HG02973 (cell line): ENCODE measurements around the gene KCTD19.

Experiments used
- ATAC-seq: cut with Tn5 transposase; IDR thresholded peaks from one replicate; pipeline ENCODE4 v1.9.1; 2021; ENCODE audit warnings: moderate library complexity; ENCODE audit not compliant: unreplicated experiment

KCTD19 gene

DNA sequence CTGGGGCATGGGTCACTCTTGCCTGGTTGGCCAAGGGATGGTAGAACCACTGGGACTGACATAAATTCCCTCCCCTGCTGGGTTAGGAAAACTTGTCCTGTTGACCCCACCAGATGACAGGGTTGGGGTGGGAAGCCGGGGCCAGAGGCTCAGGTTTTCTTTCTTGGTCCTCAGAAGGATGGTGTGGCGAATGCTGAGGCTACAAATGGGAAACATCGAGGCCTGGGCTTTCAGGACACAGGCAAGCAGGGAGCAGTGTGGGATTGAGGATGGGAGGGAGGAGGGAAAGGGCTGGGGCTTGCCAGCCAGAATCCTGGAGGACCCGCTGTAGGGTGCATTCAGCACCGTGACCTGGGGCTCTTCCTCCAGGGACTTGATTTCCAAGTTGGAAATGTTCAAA is 61.7 kb downstream of the KCTD19 start:
- ATAC-seq, result no peak

DNA sequence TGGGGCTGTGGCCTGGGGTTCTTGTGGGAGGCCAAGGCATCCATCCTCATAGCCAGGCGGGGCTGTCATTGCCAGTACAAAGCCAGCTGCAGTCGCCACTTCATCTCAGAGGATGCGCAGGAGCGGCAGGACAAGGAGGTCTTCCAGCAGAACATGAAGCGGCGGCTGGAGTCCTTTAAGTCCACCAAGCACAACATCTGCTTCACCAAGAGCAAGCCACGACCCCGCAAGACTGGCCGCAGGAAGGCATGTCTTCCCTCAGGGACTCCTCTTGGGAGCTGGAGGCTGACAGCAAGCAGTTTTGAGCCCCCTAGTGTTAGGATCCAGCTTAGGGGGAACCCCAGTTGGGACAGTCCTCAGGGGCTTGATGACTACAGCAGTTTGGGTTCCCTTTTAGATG is 62.3 kb downstream of the KCTD19 start:
- no peak for ATAC-seq

- ATAC-seq, result no peak
These were observed 63.3 kb downstream of the KCTD19 start for GRCh38 chr16:67263201-67263600.

DNA sequence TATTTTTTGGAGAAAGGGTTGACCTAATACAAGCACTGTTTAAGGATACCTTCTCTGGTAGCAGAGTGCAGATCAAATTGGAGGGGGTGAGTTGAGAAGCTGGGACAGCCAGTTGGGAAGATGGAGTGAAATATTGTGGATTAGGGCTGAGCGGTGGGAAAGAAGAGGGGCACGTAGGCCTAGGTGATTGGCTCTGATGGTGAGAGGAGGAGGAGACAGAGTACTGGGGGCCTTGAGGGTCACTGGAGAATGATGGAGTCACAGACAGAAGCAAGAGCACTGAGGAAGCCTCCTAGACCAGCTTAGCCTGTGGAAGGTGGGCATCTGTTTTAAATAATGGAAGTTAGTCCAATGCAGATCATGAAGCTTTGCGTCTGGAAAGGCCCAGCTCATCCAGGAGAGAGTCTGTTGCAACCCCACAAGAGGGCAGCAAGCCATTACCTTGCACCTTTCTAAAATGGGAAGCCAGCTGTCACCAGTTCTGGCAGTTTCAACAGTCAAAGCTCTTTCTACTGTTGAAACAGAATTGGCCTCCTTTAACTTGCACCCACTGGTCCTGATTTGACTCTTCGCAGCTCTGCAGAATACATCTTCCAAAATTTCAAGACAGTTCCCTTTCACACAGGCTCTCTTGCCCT is 66.0 kb downstream of the KCTD19 start:
- ATAC-seq, result no peak

- no peak for ATAC-seq
These were observed 66.8 kb downstream of the KCTD19 start for GRCh38 chr16:67259705-67260104.

DNA sequence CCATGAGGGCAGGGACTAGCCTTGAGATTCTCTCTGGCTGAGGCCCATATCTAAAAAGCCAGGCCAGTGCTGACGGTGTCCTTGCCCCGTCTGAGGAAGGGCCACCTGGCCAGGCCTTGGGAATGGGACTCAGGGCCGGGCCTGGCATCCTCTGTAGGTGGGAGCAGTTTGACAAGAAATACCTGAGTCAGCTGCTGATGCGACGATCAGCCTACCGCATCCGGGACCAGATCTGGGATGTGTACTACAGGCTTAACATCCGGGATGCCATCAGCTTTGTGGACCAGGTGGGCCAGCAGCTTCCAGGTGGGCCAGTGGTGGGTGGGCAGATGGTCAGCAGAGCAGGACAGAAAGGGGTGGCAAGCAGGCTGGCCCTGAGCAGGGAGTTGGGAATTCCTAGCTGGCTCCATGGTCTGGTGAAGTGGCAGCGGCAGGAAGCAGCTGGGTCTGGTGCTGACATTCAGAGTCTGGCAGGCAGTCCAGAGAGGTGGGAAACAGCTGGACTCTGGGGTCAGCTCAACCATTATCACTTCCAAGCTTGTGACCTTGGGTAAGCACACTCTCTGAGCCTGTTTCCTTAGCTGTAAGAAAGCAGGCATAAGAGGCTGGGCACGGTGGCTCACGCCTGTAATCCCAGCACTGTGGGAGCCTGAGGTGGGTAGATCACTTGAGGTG is 68.2 kb downstream of the KCTD19 start:
- ATAC-seq, result no peak

- ATAC-seq, result no peak
These were observed 68.9 kb downstream of the KCTD19 start for GRCh38 chr16:67257486-67258160.

DNA sequence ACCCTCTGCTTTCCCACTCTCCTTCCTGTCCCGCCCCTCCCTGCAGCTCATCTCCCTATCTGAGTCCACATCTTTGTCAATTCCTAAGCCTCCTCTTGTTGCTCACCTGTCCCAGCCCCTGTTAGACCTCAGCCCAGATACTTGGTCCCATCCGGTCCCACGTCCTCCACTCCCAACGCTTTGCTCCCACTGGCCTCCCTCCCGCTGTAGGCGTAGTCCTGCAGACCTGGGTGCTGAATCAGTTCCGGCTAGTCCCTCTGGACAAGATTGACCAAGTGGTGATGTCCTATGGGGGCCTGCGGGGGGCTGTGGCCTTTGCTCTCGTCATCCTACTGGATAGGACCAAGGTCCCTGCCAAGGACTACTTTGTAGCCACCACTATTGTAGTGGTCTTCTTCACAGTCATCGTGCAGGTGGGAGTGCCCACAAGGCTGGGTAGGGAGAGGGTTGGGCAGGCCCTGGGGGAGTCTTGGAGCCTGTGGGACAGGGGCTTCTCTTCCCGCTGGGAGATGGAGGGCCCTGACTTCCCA is 69.8 kb downstream of the KCTD19 start:
- no peak for ATAC-seq

DNA sequence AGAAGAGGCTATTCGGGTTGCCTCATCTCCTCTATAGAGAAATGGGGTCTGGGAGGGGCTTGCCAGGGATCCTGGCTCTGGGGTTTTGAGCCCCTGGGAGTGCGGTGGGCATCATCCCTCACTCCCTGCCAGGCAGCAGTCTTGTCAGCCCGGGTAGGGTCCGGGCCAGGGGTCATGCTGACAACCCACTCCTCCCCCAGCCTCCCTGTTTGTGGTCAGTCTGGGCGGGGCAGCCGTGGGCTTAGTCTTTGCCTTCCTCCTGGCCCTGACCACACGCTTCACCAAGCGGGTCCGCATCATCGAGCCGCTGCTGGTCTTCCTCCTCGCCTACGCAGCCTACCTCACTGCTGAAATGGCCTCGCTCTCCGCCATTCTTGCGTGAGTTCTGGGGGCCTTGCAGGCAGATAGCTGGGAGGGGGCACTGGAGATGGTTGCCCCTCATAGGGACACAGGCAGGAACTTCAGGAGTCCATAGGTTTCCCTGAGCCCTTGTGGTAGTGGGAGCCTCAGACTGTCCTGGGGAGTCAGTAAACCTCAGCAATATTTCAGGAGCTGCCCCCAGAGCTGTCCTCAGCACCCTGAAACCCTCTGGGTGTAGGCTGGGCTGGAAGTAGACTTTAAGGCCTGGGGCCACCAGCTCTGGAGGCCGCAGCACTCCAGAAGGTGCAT is 70.9 kb downstream of the KCTD19 start:
- no peak for ATAC-seq

DNA sequence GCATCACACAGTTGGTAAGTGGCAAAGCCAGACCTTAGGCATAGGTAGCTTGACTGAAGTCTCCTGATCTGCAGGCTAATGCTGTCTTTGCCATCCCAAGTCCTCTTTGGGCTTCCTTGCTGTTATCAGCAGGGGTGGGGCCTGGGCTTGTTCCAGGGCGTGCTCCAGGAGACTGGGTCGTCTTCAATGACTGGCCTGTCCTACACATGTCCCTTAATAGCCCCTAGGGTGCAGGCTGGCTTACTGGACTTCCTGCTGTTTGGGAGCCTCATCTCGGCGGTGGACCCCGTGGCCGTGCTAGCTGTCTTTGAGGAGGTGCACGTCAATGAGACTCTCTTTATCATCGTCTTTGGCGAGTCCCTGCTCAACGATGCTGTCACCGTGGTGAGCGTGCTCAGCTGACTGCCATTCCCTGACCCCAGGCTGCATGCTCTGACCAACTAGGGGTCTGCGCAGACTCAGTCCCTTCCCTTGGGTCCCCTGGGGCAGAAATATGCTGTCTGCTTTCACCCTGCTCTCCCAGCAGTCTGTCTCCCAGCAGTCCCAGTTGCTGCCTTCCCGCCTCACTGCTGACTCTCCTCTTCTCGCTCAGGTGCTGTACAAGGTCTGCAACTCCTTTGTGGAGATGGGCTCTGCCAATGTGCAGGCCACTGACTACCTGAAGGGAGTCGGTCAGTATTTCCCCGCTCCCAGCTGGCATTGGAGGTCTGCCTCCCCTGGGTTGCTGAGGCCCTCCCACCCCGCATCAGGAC is 71.6 kb downstream of the KCTD19 start:
- no peak for ATAC-seq

DNA sequence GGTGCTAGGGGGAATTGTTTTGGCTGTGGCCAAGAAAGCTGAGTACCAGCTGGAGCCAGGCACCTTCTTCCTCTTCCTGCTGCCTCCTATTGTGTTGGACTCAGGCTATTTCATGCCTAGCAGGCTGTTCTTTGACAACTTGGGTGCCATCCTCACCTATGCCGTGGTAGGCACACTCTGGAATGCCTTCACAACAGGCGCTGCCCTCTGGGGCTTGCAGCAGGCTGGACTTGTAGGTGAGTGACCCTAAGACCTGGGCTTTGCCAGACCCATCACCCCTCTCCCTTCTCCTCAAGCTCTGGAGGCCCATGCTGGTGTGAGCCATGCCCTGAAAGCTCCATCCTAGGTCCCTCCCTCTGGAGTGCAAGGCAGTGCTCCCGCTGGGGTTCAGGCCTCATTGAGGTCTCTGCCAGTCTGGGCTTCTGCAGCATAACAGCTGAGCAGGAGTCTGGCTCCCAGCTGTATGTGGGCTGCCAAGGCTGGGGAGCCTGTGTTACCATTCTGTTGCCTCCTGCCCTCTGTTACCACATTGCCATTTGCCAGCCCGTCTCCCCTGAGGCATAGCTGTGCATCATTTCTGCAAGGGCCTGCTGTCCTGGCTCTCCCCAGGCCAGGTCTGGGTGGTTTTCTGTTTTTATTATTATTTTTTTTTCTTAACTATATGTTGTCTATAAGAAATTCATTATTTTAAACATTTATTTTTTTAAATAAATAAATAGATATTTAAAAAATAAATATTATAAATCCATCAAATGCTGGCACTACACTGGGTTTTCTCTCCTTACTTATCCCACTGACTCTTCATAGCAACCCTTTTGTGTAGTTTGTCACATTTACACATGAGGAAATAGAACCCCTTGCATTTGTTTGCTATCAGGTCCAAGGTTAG is 73.7 kb downstream of the KCTD19 start:
- ATAC-seq, result no peak

DNA sequence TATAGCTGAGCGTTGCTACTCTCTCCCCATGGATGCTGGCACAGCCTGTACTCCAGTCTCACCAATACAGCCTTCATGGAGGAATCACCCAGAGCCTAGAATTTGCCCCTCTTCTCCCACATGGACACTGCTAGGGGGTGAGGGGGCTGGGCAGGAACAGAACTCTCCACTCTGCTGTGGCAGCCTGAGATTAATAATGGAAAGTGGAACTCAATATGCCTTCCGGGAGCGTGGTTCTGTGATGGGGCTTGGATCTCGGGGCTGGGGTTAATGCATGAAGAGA is 76.6 kb downstream of the KCTD19 start:
- ATAC-seq, result no peak

GRCh38 chr16:67249178-67250044 is 77.1 kb downstream of the KCTD19 start:
- no peak for ATAC-seq

GRCh38 chr16:67248401-67249177 is 78.0 kb downstream of the KCTD19 start, which contains the start of gene SLC9A5:
Gene SLC9A5, plus strand, starts transcription at chr16:67248979. Its CDS starts 36 bp downstream, at chr16:67249015.
- ATAC-seq, result no peak

GRCh38 chr16:67248073-67248400 is 78.5 kb downstream of the KCTD19 start:
- ATAC-seq, result no peak

DNA sequence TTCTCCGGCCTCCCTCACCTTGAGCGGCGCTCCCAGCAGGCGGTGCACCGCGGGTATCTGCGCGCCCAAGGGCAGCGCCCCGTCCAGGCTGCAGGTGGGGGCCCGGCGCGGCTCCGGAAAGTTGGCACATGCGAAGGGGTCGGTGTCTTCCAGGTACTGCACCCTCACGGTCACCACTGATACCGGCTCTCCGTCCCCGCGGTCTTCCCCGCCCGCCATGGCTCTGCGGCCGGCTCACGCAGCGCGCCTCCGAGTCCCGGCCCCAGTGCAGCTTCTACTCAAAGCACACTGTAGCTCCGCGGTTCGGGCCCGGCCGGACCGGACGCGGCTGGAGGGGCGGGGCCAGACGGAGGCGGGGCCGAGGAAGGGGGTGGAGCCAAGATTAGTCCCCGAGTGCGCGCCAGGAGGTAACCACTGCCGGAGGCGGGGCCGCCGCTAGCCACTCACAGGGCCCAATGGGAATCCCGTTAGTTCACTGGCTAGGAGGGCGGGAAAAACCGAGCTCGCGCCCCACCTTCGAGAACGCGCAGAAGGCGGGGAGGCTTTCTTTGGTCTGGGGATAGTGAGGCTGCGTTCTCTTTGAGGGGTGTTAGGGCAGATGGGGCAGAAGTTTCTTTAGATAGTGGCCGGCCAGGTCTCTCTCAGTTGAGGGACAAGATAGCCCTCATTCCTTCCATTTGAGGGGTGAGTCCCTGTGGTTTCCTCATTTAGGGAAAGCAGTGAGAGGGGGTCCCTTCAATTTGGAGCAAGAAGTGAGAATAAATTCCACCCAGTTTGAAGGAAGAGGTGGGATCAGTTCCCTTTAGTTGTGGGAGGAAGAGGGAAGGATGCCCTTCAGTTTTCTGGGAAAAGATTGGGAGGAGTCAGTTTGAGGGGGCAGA is 79.1 kb downstream of the KCTD19 start, which contains the start of gene FHOD1:
Gene FHOD1, minus strand, starts transcription at position 290 of the 881 bp plus-strand sequence. Its CDS starts 71 bp downstream, at position 219.
- ATAC-seq, result peak; percentile 44

- ATAC-seq, result no peak
These were observed 79.8 kb downstream of the KCTD19 start for GRCh38 chr16:67246756-67247191.
